Neural cell (in vitro differentiated cells): ENCODE results near the gene SMIM23. TPM values are rescaled to one million over a fixed set of nuclear protein-coding genes. Genes with fewer than 3 reads are reported as not detected.

Experiments used
- H2AFZ ChIP-seq: fragments of 200-600, 300-800 bp; sonication (generic), shearing (Covaris generic); 2 replicates; pipeline ENCODE4 v1.6.0; 2014; ENCODE audit warnings: low read depth, mild to moderate bottlenecking, antibody characterized with exemption, low read length, moderate library complexity
- H3F3A ChIP-seq: fragments of 200-600 bp; shearing (Covaris generic); 2 replicates; pipeline ENCODE4 v1.6.1; 2016; ENCODE audit warnings: mild to moderate bottlenecking, moderate library complexity, mixed read lengths, antibody characterized with exemption, low read length; ENCODE audit not compliant: insufficient read depth, poor library complexity, severe bottlenecking
- H3K27ac ChIP-seq: fragments of 200-600, 300-800 bp; sonication (generic), shearing (Covaris generic); 2 replicates; pipeline ENCODE4 v1.5.1; 2014; ENCODE audit warnings: mild to moderate bottlenecking, low read length, moderate library complexity
- H3K27me3 ChIP-seq: fragments of 300-800, 200-600 bp; sonication (generic), shearing (Covaris generic); 2 replicates; pipeline ENCODE4 v1.6.0; 2014; ENCODE audit warnings: mild to moderate bottlenecking, low read depth, low read length, moderate library complexity; ENCODE audit not compliant: insufficient read depth
- H3K36me3 ChIP-seq: fragments of 300-800, 200-600 bp; sonication (generic), shearing (Covaris generic); 2 replicates; pipeline ENCODE4 v1.5.1; 2014; ENCODE audit warnings: mild to moderate bottlenecking, antibody characterized with exemption, low read length, moderate library complexity; ENCODE audit not compliant: insufficient read depth
- H3K4me2 ChIP-seq: fragments of 300-800, 200-600 bp; sonication (generic), shearing (Covaris generic); 2 replicates; pipeline ENCODE4 v1.6.0; 2014; ENCODE audit warnings: mild to moderate bottlenecking, low read length
- H3K4me3 ChIP-seq: fragments of 300-800, 200-600 bp; sonication (generic), shearing (Covaris generic); 2 replicates; pipeline ENCODE4 v1.5.1; 2014; ENCODE audit warnings: mild to moderate bottlenecking, low read length, moderate library complexity
- H3K79me2 ChIP-seq: fragments of 200-600 bp; shearing (Covaris generic); replicated peaks from 2 replicates; pipeline ENCODE4 v1.6.0; 2014; ENCODE audit warnings: mild to moderate bottlenecking, low read length, moderate library complexity; ENCODE audit not compliant: insufficient read depth
- H3K9ac ChIP-seq: fragments of 300-800, 200-600 bp; sonication (generic), shearing (Covaris generic); 2 replicates; pipeline ENCODE4 v1.6.1; 2016; ENCODE audit warnings: mild to moderate bottlenecking, low read length, mixed read lengths
- H3K9me2 ChIP-seq: fragments of 200-600 bp; shearing (Covaris generic); 2 replicates; pipeline ENCODE4 v1.6.1; 2016; ENCODE audit warnings: mild to moderate bottlenecking, low read length, mixed read lengths; ENCODE audit not compliant: insufficient read depth
- H3K9me3 ChIP-seq: fragments of 200-600, 300-800 bp; sonication (generic), shearing (Covaris generic); 2 replicates; pipeline ENCODE4 v1.6.1; 2016; ENCODE audit warnings: mild to moderate bottlenecking, mixed run types, low read length, moderate library complexity, mixed read lengths
- H4K20me1 ChIP-seq: fragments of 200-600 bp; shearing (Covaris generic); 2 replicates; pipeline ENCODE4 v1.6.1; 2016; ENCODE audit warnings: mild to moderate bottlenecking, mixed run types; ENCODE audit not compliant: insufficient read depth
- CTCF ChIP-seq: fragments of 450-650 bp; IDR thresholded peaks from 2 replicates; pipeline ENCODE4 v1.5.1; 2014; ENCODE audit warnings: antibody characterized with exemption, mild to moderate bottlenecking, moderate library complexity; ENCODE audit not compliant: poor library complexity, severe bottlenecking
- EP300 ChIP-seq: fragments of 450-650 bp; conservative IDR thresholded peaks from 2 replicates; pipeline ENCODE4 v1.6.1; 2014; ENCODE audit warnings: antibody characterized with exemption, mild to moderate bottlenecking, moderate library complexity; ENCODE audit not compliant: poor library complexity, severe bottlenecking
- EZH2 ChIP-seq: fragments of 200-600, 300-800 bp; shearing (Covaris generic), sonication (generic); IDR thresholded peaks from 2 replicates; pipeline ENCODE4 v1.6.1; 2014; ENCODE audit warnings: antibody characterized with exemption, low read length, borderline replicate concordance, mild to moderate bottlenecking; ENCODE audit not compliant: insufficient read depth, poor library complexity, severe bottlenecking
- MXI1 ChIP-seq: fragments of 450-650 bp; conservative IDR thresholded peaks from 2 replicates; pipeline ENCODE4 v1.6.1; 2014; ENCODE audit warnings: antibody characterized with exemption, mild to moderate bottlenecking; ENCODE audit not compliant: poor library complexity, severe bottlenecking
- POLR2AphosphoS5 ChIP-seq: IDR thresholded peaks from 2 replicates; pipeline ENCODE4 v1.6.1; 2012
- RAD21 ChIP-seq: fragments of 450-650 bp; conservative IDR thresholded peaks from 2 replicates; pipeline ENCODE4 v1.6.1; 2014; ENCODE audit warnings: antibody characterized with exemption, mild to moderate bottlenecking, moderate library complexity
- REST ChIP-seq: IDR thresholded peaks from 2 replicates; pipeline ENCODE4 v1.6.1; 2012; ENCODE audit warnings: borderline replicate concordance
- SMC3 ChIP-seq: fragments of 450-650 bp; conservative IDR thresholded peaks from 2 replicates; pipeline ENCODE4 v1.6.1; 2014; ENCODE audit warnings: antibody characterized with exemption, mild to moderate bottlenecking, moderate library complexity; ENCODE audit not compliant: poor library complexity
- TAF1 ChIP-seq: IDR thresholded peaks from 2 replicates; pipeline ENCODE4 v1.6.1; 2012; ENCODE audit warnings: low read depth
- polyA minus RNA-seq: library from RNA; depleted of rRNA, polyadenylated mRNA; stranded (reverse); fragments of >200 nt; gene quantifications from 2 replicates; pipeline ENCODE4 v1.2.3, GENCODE V29; 2014
- polyA plus RNA-seq: library from polyadenylated mRNA; depleted of rRNA; stranded (reverse); fragments of >200 nt; gene quantifications from 2 replicates; pipeline ENCODE4 v1.2.3, GENCODE V29; 2014

The SMIM23 gene
- polyA plus RNA-seq (not detected in 2 replicates), polyA minus RNA-seq (not detected in 2 replicates)

GRCh38 chr5:171785517-171785916 lies at the start of gene SMIM23:
Gene SMIM23, plus strand, starts transcription at chr5:171785817. Its CDS starts 55 bp downstream, at chr5:171785872.
- Histone ChIP-seq H3F3A (no peaks in the 10 kb centered on the region), H3K36me3 (no peaks in the 10 kb centered on the region), H3K9me3 (no peaks in the 10 kb centered on the region), H2AFZ (no peak within 1 kb of the TSS), H3K9me2 (no peaks in the 10 kb centered on the region), H3K27ac (no peak within 1 kb of the TSS), H3K9ac (no peak within 1 kb of the TSS), H3K79me2 (no peaks in the 10 kb centered on the region), H3K4me3 (no peak within 1 kb of the TSS), H3K4me2 (no peak within 1 kb of the TSS), H4K20me1 (no peaks in the 10 kb centered on the region), H3K27me3 (no peaks in the 10 kb centered on the region)
- TF ChIP-seq POLR2AphosphoS5 (no peak), EP300 (no peak), TAF1 (no peak), MXI1 (no peak), SMC3 (no peak), CTCF (no peak)

GRCh38 chr5:171736976-171737891 lies 48.4 kb upstream of the SMIM23 start:
- H3K27ac ChIP-seq = no peak overlapping the region
- no peaks in the 10 kb centered on the region for H3K9me2 ChIP-seq
- no peak overlapping the region for H2AFZ ChIP-seq
- no peak overlapping the region for H3K4me3 ChIP-seq
- H3F3A ChIP-seq = no peaks in the 10 kb centered on the region
- H3K9ac ChIP-seq = no peak overlapping the region
- no peaks in the 10 kb centered on the region for H3K9me3 ChIP-seq
- H3K36me3 ChIP-seq = no peaks in the 10 kb centered on the region
- no peaks in the 10 kb centered on the region for H3K79me2 ChIP-seq
- no peaks in the 10 kb centered on the region for H3K27me3 ChIP-seq
- H3K4me2 ChIP-seq = no peak overlapping the region
- H4K20me1 ChIP-seq = no peaks in the 10 kb centered on the region
- TF ChIP-seq POLR2AphosphoS5 (no peak), EZH2 (no peak), REST (no peak), RAD21 (no peak), MXI1 (no peak), EP300 (no peak), SMC3 (no peak), TAF1 (no peak), CTCF (no peak)
